Measurements from ENCODE around the gene GPATCH2L. TPM values are rescaled to one million over a fixed set of nuclear protein-coding genes. Genes with fewer than 3 reads are reported as not detected.

GPATCH2L gene
- total RNA-seq, 1 experiment from 2014 or later = 76.7 TPM

- Histone ChIP-seq H3K9ac (ENCODE audit: extremely low read depth, insufficient read length, low read length) (peak overlapping the region; percentile 56), H2BK15ac (ENCODE audit: low read depth, low read length) (no peak overlapping the region), H3K79me2 (ENCODE audit: insufficient read depth, low read length) (peaks cover 21% of the 10 kb centered on the region; the same call in 1 of the 2 replicates), H3K9me3 (ENCODE audit: control insufficient read depth, low read depth, low read length) (no peaks in the 10 kb centered on the region), H2BK5ac (ENCODE audit: insufficient read length, low read length) (no peak overlapping the region), H4K91ac (ENCODE audit: insufficient read length, low read depth, low read length) (no peak overlapping the region), H3K14ac (ENCODE audit: insufficient read depth, low read length) (peak overlapping the region; percentile 92; the same call in 1 of the 2 replicates), H4K8ac (replicated peaks; ENCODE audit: insufficient read length, low read depth, low read length) (no peak overlapping the region), H4K20me1 (ENCODE audit: control insufficient read depth, insufficient read depth, insufficient read length) (no peaks in the 10 kb centered on the region), H2AFZ (ENCODE audit: low read length) (no peak overlapping the region), H2AK5ac (ENCODE audit: insufficient read length, low read length) (no peak overlapping the region), H3T11ph (ENCODE audit: low read length) (no peak overlapping the region), H3K79me1 (ENCODE audit: insufficient read depth, low read depth, low read length, poor library complexity, severe bottlenecking) (peaks cover 5% of the 10 kb centered on the region), H3K18ac (ENCODE audit: insufficient read length, low read depth, low read length) (peak overlapping the region; percentile 90), H3K23me2 (ENCODE audit: insufficient read length, low read depth, low read length, poor library complexity, severe bottlenecking) (peaks cover 10% of the 10 kb centered on the region), H3K4ac (ENCODE audit: low read depth, low read length) (no peak overlapping the region), H3K56ac (ENCODE audit: insufficient read length, low read depth, low read length) (no peak overlapping the region), H3K4me2 (ENCODE audit: insufficient read depth, insufficient read length, low read length) (peak overlapping the region; percentile 90), H2BK12ac (ENCODE audit: insufficient read length, low read depth, low read length) (no peak overlapping the region), H3K23ac (ENCODE audit: insufficient read length, low read depth, low read length) (no peak overlapping the region), H3K27me3 (ENCODE audit: insufficient read depth, low read length) (no peaks in the 10 kb centered on the region), H4K5ac (ENCODE audit: insufficient read length, low read depth, low read length) (no peak overlapping the region), H3K27ac (ENCODE audit: insufficient read length, low read depth, low read length) (no peak overlapping the region), H2BK20ac (ENCODE audit: low read depth, low read length, poor library complexity, severe bottlenecking) (no peak overlapping the region), H3K4me1 (ENCODE audit: insufficient read depth, low read length) (no peaks in the 10 kb centered on the region; the same call in 1 of the 2 replicates), H2BK120ac (ENCODE audit: low read depth, low read length, poor library complexity, severe bottlenecking) (no peak overlapping the region)
- peaks cover 6 to 17% (median 15%) of the 10 kb centered on the region in 3 experiments; a peak in 6 of 7 replicates for H3K36me3 Mint-ChIP-seq (ENCODE audit: insufficient read depth in 1 of 3, low read depth in 3 of 3)
- DNase-seq = peak; percentile 80
- peaks cover 3% of the 10 kb centered on the region for H3K27me3 Mint-ChIP-seq (ENCODE audit: low read depth)
- no peaks in the 10 kb centered on the region for H3K9me3 Mint-ChIP-seq
- peak overlapping the region; percentile 94 to 96 for H3K4me3 Mint-ChIP-seq
- peaks cover 44 to 47% of the 10 kb centered on the region in 2 experiments for H3K4me1 Mint-ChIP-seq
- no CpG with 5 or more reads among the region's 17 CpGs for WGBS (ENCODE audit: extremely low coverage, insufficient read length, low lambda C conversion rate)
- H3K27ac Mint-ChIP-seq = peak overlapping the region; percentile 96 to 98 (median 97)
- TF ChIP-seq CTCF (conservative IDR thresholded peaks at IDR 0.05) = no peak
Observed at GRCh38 chr14:76152333-76152681, 585 bp downstream of the GPATCH2L start.

All from H9 (cell line).